B cell (primary cell): Measurements from ENCODE around the gene SAXO1.

ENCODE experiments used
- EZH2 ChIP-seq: IDR thresholded peaks from 2 replicates; pipeline ENCODE4 v1.6.1; 2012; ENCODE audit warnings: borderline replicate concordance, low read depth, mild to moderate bottlenecking, moderate library complexity, low read length; ENCODE audit not compliant: insufficient read depth, poor library complexity, severe bottlenecking
- TF ChIP-seq, protein P1 (sequence below): fragments of 200-600 bp; IDR thresholded peaks from one replicate; pipeline ENCODE4 v1.8.0; 2022; ENCODE audit warnings: antibody characterized with exemption, mild to moderate bottlenecking

DNA sequence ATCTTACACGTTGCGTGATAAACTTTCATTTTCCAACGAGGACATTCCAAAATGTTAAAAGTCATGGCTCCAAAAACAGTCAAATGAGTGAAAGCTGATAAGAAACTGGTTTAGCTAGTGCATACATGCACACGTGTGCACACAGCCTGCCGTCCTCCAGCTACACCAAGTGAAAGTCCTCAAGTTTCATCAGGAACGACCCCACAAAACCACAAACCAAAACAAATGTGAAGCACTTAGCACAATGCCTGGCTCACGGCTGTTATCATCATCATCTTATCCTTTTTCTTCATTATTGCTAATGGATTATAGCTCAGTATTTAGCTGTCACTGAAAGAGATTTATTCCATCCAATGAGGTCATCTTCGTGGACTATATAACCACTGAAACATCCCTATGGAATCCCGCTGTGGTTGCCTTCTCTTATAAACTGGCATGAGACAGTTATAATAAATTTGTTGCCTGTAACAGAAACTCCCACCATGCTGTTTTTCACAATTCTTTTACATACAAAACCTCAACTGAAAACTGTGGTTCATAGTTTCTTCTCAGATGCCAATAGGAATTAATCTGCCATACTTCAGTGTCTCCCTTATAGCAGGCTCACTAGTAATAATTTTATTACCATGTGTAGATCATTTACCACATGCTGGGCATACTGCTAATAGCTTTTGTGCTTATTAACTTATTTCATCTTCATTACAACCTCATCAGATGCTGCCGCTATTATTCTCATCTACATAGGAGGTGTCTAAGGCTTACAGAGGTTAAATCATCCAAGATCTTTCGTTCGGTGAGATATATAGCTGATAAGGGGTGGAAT is 56.1 kb downstream of the SAXO1 start:
- TF ChIP-seq, protein P1, sequence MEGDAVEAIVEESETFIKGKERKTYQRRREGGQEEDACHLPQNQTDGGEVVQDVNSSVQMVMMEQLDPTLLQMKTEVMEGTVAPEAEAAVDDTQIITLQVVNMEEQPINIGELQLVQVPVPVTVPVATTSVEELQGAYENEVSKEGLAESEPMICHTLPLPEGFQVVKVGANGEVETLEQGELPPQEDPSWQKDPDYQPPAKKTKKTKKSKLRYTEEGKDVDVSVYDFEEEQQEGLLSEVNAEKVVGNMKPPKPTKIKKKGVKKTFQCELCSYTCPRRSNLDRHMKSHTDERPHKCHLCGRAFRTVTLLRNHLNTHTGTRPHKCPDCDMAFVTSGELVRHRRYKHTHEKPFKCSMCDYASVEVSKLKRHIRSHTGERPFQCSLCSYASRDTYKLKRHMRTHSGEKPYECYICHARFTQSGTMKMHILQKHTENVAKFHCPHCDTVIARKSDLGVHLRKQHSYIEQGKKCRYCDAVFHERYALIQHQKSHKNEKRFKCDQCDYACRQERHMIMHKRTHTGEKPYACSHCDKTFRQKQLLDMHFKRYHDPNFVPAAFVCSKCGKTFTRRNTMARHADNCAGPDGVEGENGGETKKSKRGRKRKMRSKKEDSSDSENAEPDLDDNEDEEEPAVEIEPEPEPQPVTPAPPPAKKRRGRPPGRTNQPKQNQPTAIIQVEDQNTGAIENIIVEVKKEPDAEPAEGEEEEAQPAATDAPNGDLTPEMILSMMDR: no peak
- no peak for TF ChIP-seq EZH2
